ENCODE measurements around the gene SYNDIG1L. TPM values are rescaled to one million over a fixed set of nuclear protein-coding genes. Genes with fewer than 3 reads are reported as not detected.
A peak's percentile ranks its signal among the peaks of the same experiment; 100 is the strongest.
"Not testable (repeated sequence)": the region's sequence is repeated elsewhere in the genome, so short reads cannot be mapped to it uniquely, and the experiment has no call there.

SYNDIG1L gene
- total RNA-seq, 1 donor from 2014 or later: not detected

- intact Hi-C loops (cut with DNase I): no loop called here
- DNase-seq (no peak), ATAC-seq (ENCODE audit: poor library complexity) (no peak)
Observed at GRCh38 chr14:74407801-74408154, 18.2 kb downstream of the SYNDIG1L start.

- ATAC-seq (ENCODE audit: poor library complexity) (no peak), DNase-seq (no peak)
- intact Hi-C loops (cut with DNase I): no loop called here
Observed at GRCh38 chr14:74407021-74407800, 18.8 kb downstream of the SYNDIG1L start.

DNA sequence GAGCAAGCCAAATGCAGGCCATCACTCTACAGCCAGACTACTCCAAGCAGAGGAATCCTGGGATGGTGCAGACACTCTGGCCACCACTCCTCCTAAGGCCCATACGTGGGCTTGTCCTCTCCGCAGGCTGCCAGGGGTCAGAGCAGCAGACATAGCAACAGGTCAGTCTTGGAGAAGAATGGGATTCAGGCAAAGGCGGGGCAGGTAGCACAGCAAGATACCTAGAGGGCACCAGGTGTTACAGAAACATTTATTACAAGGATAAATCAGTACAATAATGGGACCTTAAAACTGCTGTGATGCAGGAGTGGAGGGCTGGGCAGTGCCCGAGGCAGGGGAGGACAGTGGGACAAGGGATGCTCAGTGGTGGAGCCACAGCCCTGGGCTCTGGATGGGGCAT lies 20.3 kb downstream of the SYNDIG1L start:
- intact Hi-C loops (cut with DNase I): no loop called here
- DNase-seq (no peak), ATAC-seq (ENCODE audit: poor library complexity) (no peak)

GRCh38 chr14:74404435-74404834 lies 21.6 kb downstream of the SYNDIG1L start:
- ATAC-seq (ENCODE audit: poor library complexity) (no peak), DNase-seq (no peak)
- intact Hi-C loops (cut with DNase I): no loop called here

GRCh38 chr14:74403619-74404417 lies 22.2 kb downstream of the SYNDIG1L start:
- intact Hi-C loops (cut with DNase I): no loop called here
- no peak for DNase-seq
- no peak for ATAC-seq (ENCODE audit: poor library complexity)

GRCh38 chr14:74402401-74403251 lies 23.4 kb downstream of the SYNDIG1L start:
- ATAC-seq (ENCODE audit: poor library complexity): no peak
- intact Hi-C loops (cut with DNase I): no loop called here
- no peak for DNase-seq

- intact Hi-C loops (cut with DNase I): no loop called here
- ATAC-seq (ENCODE audit: poor library complexity) (peak; percentile 72), DNase-seq (peak; percentile 57)
Observed at GRCh38 chr14:74401504-74402241, 24.3 kb downstream of the SYNDIG1L start.

- intact Hi-C loops (cut with DNase I): no loop called here
- ATAC-seq (ENCODE audit: poor library complexity): no peak
- no peak for DNase-seq
Observed at GRCh38 chr14:74400919-74401503, 25.0 kb downstream of the SYNDIG1L start.

- no peak for DNase-seq
- intact Hi-C loops (cut with DNase I): no loop called here
- no peak for ATAC-seq (ENCODE audit: poor library complexity)
Observed at GRCh38 chr14:74400031-74400685, 25.9 kb downstream of the SYNDIG1L start.

- no peak for ATAC-seq (ENCODE audit: poor library complexity)
- intact Hi-C loops (cut with DNase I): no loop called here
- DNase-seq: no peak
Observed at GRCh38 chr14:74395094-74395493, 30.9 kb downstream of the SYNDIG1L start.

DNA sequence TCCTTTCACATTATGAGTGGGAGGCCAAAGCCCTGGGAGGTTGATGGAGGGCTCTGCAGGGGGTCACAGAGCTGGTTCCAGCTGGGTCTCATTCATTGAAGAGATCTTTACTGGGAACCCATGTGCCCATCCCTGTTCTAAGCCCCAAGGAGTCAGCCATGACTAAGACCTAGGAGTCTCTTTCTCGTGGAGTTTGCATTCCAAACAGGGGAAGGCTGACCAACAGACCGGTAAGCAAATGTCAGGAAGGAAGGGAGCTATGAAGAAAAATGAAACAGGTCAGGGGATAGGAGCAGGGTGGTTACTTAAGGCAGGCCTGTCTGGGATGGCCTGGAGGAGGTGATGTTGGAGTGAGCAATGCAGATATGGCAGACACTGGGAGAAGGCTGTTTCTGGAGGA lies 31.5 kb downstream of the SYNDIG1L start:
- DNase-seq (no peak), ATAC-seq (ENCODE audit: poor library complexity) (no peak)
- intact Hi-C loops (cut with DNase I): no loop called here

DNA sequence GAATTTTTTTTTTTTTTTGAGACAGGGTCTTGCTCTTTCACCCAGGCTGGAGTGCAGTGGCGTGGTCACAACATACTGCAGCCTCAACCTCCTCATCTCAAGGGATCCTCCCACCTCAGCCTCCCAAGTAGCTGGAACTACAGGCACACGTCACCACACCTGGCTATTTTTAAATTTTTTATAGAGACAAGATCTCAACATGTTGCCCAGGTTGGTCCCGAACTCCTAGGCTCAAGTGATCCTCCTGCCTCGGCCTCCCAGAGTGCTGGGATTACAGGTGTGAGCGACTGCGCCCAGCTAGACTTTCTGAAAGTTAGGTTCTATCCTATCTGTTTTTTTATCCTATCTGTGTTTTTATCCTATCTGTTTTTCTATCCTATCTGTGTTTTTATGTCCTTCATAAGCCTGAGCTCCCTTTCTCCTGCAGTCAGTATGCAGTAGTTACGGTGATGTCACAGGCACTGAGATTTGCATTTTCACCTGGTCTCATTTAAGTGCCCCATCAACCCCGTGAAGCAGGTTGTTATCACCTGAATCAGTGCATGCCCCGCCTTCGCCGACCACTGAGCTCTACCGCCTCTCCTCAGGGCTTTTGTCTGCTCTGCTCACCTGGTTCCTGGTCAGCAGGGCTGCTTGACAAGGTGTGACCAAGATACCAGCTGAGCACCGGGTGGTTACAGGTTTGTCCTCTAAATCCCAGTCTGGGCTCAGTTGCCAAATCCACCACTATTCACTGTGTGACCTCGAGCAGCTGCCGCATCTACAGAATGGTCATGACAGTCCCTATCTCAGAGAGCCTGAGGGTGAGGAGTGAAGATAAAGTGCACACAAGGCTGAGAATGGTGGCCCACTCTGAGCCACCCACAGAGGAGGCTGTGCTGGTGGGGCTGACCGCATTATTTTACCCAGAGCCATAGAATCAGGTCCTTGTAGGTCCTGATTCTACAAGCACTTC lies 33.1 kb downstream of the SYNDIG1L start:
- intact Hi-C loops (cut with DNase I): no loop called here
- ATAC-seq (ENCODE audit: poor library complexity): no peak
- DNase-seq: no peak

- no peak for ATAC-seq (ENCODE audit: poor library complexity)
- DNase-seq: no peak
- intact Hi-C loops (cut with DNase I): no loop called here
Observed at GRCh38 chr14:74391479-74391878, 34.5 kb downstream of the SYNDIG1L start.

GRCh38 chr14:74390505-74390904 lies 35.5 kb downstream of the SYNDIG1L start:
- DNase-seq; ATAC-seq (ENCODE audit: poor library complexity); intact Hi-C loops (cut with DNase I): not testable (repeated sequence)

DNA sequence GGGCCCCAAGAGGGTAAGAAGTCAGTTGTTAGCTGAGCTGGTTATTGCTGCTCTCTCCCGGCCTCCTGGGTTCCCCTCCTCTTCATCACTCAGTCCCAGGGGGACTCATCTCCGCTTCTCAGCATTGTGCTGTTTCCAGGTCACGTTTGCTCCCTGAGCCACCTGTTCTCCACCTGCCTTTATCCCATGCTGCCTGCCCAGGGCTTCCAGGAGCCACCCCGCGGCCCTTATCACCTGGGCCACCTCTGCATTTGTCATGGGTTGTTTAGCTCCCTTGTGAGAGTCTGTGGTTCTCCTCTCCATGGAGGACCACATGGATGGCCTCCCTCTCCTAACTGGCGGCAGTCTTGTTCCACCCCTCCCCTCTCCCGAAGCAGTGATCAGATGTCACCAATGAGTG lies 36.0 kb downstream of the SYNDIG1L start:
- ATAC-seq (ENCODE audit: poor library complexity) (no peak), DNase-seq (no peak)
- intact Hi-C loops (cut with DNase I): no loop called here

GRCh38 chr14:74382231-74382630 lies 43.8 kb downstream of the SYNDIG1L start:
- no peak for DNase-seq
- ATAC-seq (ENCODE audit: poor library complexity): no peak
- intact Hi-C loops (cut with DNase I): no loop called here

DNA sequence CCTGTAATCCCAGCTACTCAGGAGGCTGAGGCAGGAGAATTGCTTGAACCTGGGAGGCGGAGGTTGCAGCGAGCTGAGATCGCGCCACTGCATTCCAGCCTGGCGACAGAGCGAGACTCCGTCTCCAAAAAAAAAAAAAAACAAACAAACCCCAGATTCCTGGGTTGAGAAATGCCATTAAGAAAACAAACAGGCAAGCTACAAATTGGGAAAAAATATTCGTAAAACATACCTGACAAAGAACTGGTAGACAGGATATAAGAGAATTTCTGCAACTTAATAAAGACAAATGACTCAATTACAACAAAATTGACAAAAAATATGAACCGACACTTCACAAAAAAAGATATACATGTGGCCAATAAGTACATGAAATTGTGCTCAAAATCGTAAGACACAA lies 44.4 kb downstream of the SYNDIG1L start:
- ATAC-seq (ENCODE audit: poor library complexity); DNase-seq; intact Hi-C loops (cut with DNase I): not testable (repeated sequence)

All from Right ventricle myocardium superior (tissue), 1 donor.